DOHH2 (cell line): ENCODE results near the gene EPB41L5.

Experiments
- CTCF ChIP-seq: fragments of 200-600 bp; sonication (generic); IDR thresholded peaks from one replicate; pipeline ENCODE4 v1.5.1; 2014; ENCODE audit warnings: antibody characterized with exemption, mild to moderate bottlenecking, low read depth, low read length; ENCODE audit not compliant: poor library complexity, severe bottlenecking
- EZH2phosphoT487 ChIP-seq: fragments of 200-600 bp; sonication (generic); IDR thresholded peaks from 2 replicates; pipeline ENCODE4 v1.6.1; 2017; ENCODE audit warnings: borderline replicate concordance, mild to moderate bottlenecking, antibody characterized with exemption, low read length, moderate library complexity, mixed read lengths

DNA sequence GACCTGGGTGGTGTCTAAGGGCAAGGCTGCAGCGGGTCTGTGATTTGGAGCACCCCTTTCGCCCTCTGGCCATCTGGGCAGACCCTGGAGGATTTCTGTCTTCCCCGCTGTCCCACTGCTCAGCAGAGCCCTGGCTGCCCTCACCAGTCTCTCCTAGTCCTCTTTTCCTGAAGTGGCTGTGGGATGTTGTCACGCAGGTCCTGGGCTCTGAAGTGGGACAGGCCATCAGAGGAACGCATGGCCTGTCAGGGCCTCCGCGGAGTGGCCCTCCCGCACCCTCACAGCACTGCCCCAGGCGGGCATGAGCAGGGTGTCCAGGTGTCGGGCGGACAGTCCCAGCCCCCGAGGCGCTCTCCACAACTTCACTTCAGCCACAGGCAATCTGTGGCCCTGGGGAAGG is 211.4 kb downstream of the EPB41L5 start:
- no peak for TF ChIP-seq CTCF
- no peak for TF ChIP-seq EZH2phosphoT487
